T-helper 2 cell treated with Interferon-gamma antibody and Interleukin-4, amounts not matched to agents 100 ng/mL and 5 ng/mL, for 36 hours (primary cell): ENCODE results near the gene ZBTB39. TPM values are rescaled to one million over a fixed set of nuclear protein-coding genes. Genes with fewer than 3 reads are reported as not detected.

Source experiments
- intact Hi-C: fragments of 100-400 bp; cut with micrococcal nuclease; formaldehyde crosslinking; loops from one replicate; pipeline ENCODE4 v1.15.1; 2023
- total RNA-seq: library from RNA; stranded (reverse); gene quantifications from 2 replicates; pipeline ENCODE4 v1.2.3, GENCODE V29; 2022

The ZBTB39 gene
- total RNA-seq, 1 donor from 2014 or later = 8.8 TPM

DNA sequence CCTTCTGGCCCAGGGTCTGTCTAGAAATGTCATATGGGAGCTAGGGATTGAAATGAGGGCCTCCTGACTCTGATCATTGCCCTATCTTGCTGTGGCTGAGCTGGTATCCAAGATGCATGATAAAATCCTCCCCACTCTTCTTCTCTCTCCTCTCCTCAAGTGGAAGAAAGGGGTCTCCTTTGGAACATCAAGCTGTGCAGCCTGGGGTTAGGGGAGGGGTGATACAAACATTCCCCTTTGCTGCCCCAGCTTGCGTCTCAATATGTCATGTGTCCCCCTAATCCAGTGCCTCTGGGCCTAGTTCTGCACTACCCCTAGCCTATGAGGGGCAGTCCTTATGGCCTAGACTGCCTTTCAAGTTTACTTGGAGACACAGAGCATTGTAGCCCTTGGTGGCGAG is 57.5 kb downstream of the ZBTB39 start:
- intact Hi-C loops = no loop called here

Other genes with a start within 250 kb of the ZBTB39 start
- gene HSD17B6, start 243.2 kb downstream of the ZBTB39 start, total RNA-seq = 1.2 and 2.0 TPM in 2 replicates
- gene SDR9C7, start 72.1 kb downstream of the ZBTB39 start, total RNA-seq = not detected in 2 replicates
- gene RDH16, start 48.9 kb downstream of the ZBTB39 start, total RNA-seq = 0.23 and 0.32 TPM in 2 replicates
- gene TAC3, start 10.0 kb upstream of the ZBTB39 start, total RNA-seq = not detected in 2 replicates
- 0.64 and 1.2 TPM in 2 replicates for gene MYO1A, start 43.6 kb upstream of the ZBTB39 start, total RNA-seq
- 48.4 and 50.4 TPM in 2 replicates for gene NEMP1, start 72.2 kb upstream of the ZBTB39 start, total RNA-seq
- gene NAB2, start 82.6 kb upstream of the ZBTB39 start, total RNA-seq = 11.0 and 11.9 TPM in 2 replicates
- 193 and 194 TPM in 2 replicates for gene STAT6, start 104.8 kb upstream of the ZBTB39 start, total RNA-seq
- 0.57 and 0.91 TPM in 2 replicates for gene LRP1, start 121.9 kb upstream of the ZBTB39 start, total RNA-seq
- gene LRP1-AS, start 141.1 kb upstream of the ZBTB39 start, total RNA-seq = not detected in 2 replicates
- gene NXPH4, start 210.2 kb upstream of the ZBTB39 start, total RNA-seq = 0.43 and 1.0 TPM in 2 replicates
- 176 and 178 TPM in 2 replicates for gene SHMT2, start 223.2 kb upstream of the ZBTB39 start, total RNA-seq
- 8.8 and 9.1 TPM in 2 replicates for gene STAC3, start 244.6 kb upstream of the ZBTB39 start, total RNA-seq